K562 (cell line): ENCODE data around the gene UBXN11. TPM values are rescaled to one million over a fixed set of nuclear protein-coding genes. Genes with fewer than 3 reads are reported as not detected.

ENCODE experiments used
- ARNT ChIP-seq, 2 experiments: fragments of 450-650 bp; IDR thresholded peaks; 2 replicates each; pipeline ENCODE4 v1.6.1; 2016; ENCODE audit warnings: mild to moderate bottlenecking in 1 of 2
- BCLAF1 ChIP-seq, 2 experiments: fragments of 450-650 bp in 1 of 2; IDR thresholded peaks; 2 replicates each; pipeline ENCODE4 v1.6.1; 2011 to 2017; ENCODE audit warnings: low read depth in 2 of 2, antibody characterized with exemption in 1 of 2, borderline replicate concordance in 1 of 2, low read length in 1 of 2, mild to moderate bottlenecking in 1 of 2, mixed read lengths in 1 of 2; ENCODE audit not compliant: control insufficient read depth in 1 of 2
- BRD4 ChIP-seq: fragments of 200-600 bp; sonication (generic); IDR thresholded peaks from 2 replicates; pipeline ENCODE4 v1.6.1; 2017; ENCODE audit warnings: inconsistent platforms
- CBX8 ChIP-seq: fragments of 200-600 bp; sonication (generic); IDR thresholded peaks from 2 replicates; pipeline ENCODE4 v1.6.1; 2012; ENCODE audit warnings: borderline replicate concordance, mixed run types, low read depth, mild to moderate bottlenecking, moderate library complexity, mixed read lengths, low read length, control low read depth, inconsistent platforms; ENCODE audit not compliant: poor library complexity, severe bottlenecking; ENCODE audit errors: extremely low read depth
- CCAR2 ChIP-seq: fragments of 200-400 bp; formaldehyde crosslinking; IDR thresholded peaks from 2 replicates; pipeline ENCODE4 v1.6.1; 2017; ENCODE audit warnings: mild to moderate bottlenecking, low read depth, low read length
- DACH1 ChIP-seq: fragments of 450-650 bp; IDR thresholded peaks from 2 replicates; pipeline ENCODE4 v1.6.1; 2018; ENCODE audit not compliant: partially characterized antibody
- FIP1L1 ChIP-seq: fragments of 200-400 bp; formaldehyde crosslinking; IDR thresholded peaks from 2 replicates; pipeline ENCODE4 v1.6.1; 2018; ENCODE audit warnings: mild to moderate bottlenecking, low read depth, low read length; ENCODE audit not compliant: poor library complexity, severe bottlenecking
- GTF2F1 ChIP-seq: IDR thresholded peaks from 2 replicates; pipeline ENCODE4 v1.6.1; 2011; ENCODE audit warnings: low read depth, low read length, improper control_type of control experiment
- HDGF ChIP-seq: fragments of 450-650 bp; IDR thresholded peaks from 2 replicates; pipeline ENCODE4 v1.6.1; 2016
- HMGXB4 ChIP-seq: sonication (generic); formaldehyde crosslinking; IDR thresholded peaks from 2 replicates; pipeline ENCODE4 v1.8.1; 2023; ENCODE audit warnings: mild to moderate bottlenecking, missing genetic modification reagents
- ID3 ChIP-seq, 2 experiments: fragments of 250-450 bp in 1 of 2; fragments of 450-650 bp in 1 of 2; sonication (Bioruptor Pico) in 1 of 2; IDR thresholded peaks; 2 replicates each; pipeline versions ENCODE4 v1.6.1 to v1.8.0; 2016 to 2021; ENCODE audit warnings: mild to moderate bottlenecking in 2 of 2, moderate library complexity in 2 of 2, missing compliant biosample characterization in 1 of 2, missing genetic modification characterization in 1 of 2
- NFYB ChIP-seq: IDR thresholded peaks from 2 replicates; pipeline ENCODE4 v1.6.1; 2011; ENCODE audit warnings: mild to moderate bottlenecking, moderate library complexity; ENCODE audit not compliant: insufficient read length; ENCODE audit errors: extremely low read depth
- RBM34 ChIP-seq: fragments of 200-400 bp; formaldehyde crosslinking; IDR thresholded peaks from 2 replicates; pipeline ENCODE4 v1.6.1; 2018; ENCODE audit warnings: low read length, borderline replicate concordance; ENCODE audit not compliant: insufficient read depth
- SAFB2 ChIP-seq: fragments of 200-400 bp; formaldehyde crosslinking; IDR thresholded peaks from 2 replicates; pipeline ENCODE4 v1.6.1; 2018; ENCODE audit warnings: borderline replicate concordance, low read length, low read depth, moderate library complexity; ENCODE audit not compliant: severe bottlenecking
- SMAD1 ChIP-seq: fragments of 150-350 bp; IDR thresholded peaks from 2 replicates; pipeline ENCODE4 v1.6.1; 2014; ENCODE audit warnings: low read length, low read depth; ENCODE audit not compliant: partially characterized antibody
- SMC3 ChIP-seq: conservative IDR thresholded peaks from 2 replicates; pipeline ENCODE4 v1.6.1; 2011; ENCODE audit warnings: low read depth, low read length, improper control_type of control experiment; ENCODE audit not compliant: insufficient read depth
- ZNF133 ChIP-seq: fragments of 250-450 bp; sonication (Bioruptor Pico); IDR thresholded peaks from 2 replicates; pipeline ENCODE4 v1.4.0; 2020; ENCODE audit warnings: mild to moderate bottlenecking
- ZNF165 ChIP-seq: fragments of 250-450 bp; sonication (Bioruptor Pico); IDR thresholded peaks from 2 replicates; pipeline ENCODE4 v1.4.0; 2020; ENCODE audit warnings: borderline replicate concordance
- ZNF511 ChIP-seq: sonication (generic); formaldehyde crosslinking; IDR thresholded peaks from 2 replicates; pipeline ENCODE4 v1.8.0; 2022; ENCODE audit warnings: mild to moderate bottlenecking, missing genetic modification reagents
- ZNF695 ChIP-seq: fragments of 450-650 bp; formaldehyde crosslinking; IDR thresholded peaks from 2 replicates; pipeline ENCODE4 v1.4.0; 2020; ENCODE audit warnings: mild to moderate bottlenecking, moderate library complexity
- ZSCAN29 ChIP-seq: fragments of 450-650 bp; IDR thresholded peaks from 2 replicates; pipeline ENCODE4 v1.6.1; 2017
- polyA plus RNA-seq, 8 experiments: library from polyadenylated mRNA; depleted of rRNA in 4 of 8; stranded (reverse) in 5 of 8; unstranded in 3 of 8; fragments of >200 nt; fragmentation: Nextera tagmentation in 2 of 8; fragmentation: Illumina TruSeq in 1 of 8; extraction: Ambion mirVana in 2 of 8; extraction: Trizol in 1 of 8; gene quantifications; 2 replicates each; pipeline versions ENCODE4 v1.2.1 to v1.2.3, GENCODE V29; 2011 to 2014; ENCODE audit warnings: inconsistent platforms in 1 of 8, missing spikeins in 1 of 8
- total RNA-seq, 7 experiments: library from RNA; depleted of rRNA in 6 of 7; stranded (reverse); fragments of >200 nt in 6 of 7; fragmentation: Illumina TruSeq in 2 of 7; extraction: Trizol in 2 of 7; gene quantifications; 2 replicates each; pipeline versions ENCODE4 v1.2.1 to v1.2.3, GENCODE V29; 2011 to 2021; ENCODE audit warnings: low replicate concordance in 1 of 7

Gene UBXN11
- total and polyA plus RNA-seq, 9 of the 15 experiments (the other 6 are each of a cell fraction or from before 2014, with no cell fraction given): 0.48 to 34.3 (median 11.3) TPM

- TF ChIP-seq BCLAF1 (IDR thresholded peaks at IDR 0.05; ENCODE audit: borderline replicate concordance in 1 of 2, control insufficient read depth in 1 of 2, low read depth in 2 of 2, low read length in 1 of 2): no peak
- no peak; the same call in none of the 2 replicates for TF ChIP-seq HDGF
- TF ChIP-seq RBM34: no peak
- no peak for TF ChIP-seq SMAD1
- TF ChIP-seq FIP1L1: no peak
- TF ChIP-seq CBX8: no peak
- TF ChIP-seq BRD4: no peak
- no peak for TF ChIP-seq ID3 (CRISPR knock-in tag; IDR thresholded peaks at IDR 0.05)
- TF ChIP-seq ID3 (tag; IDR thresholded peaks at IDR 0.05): peak; percentile 89
- TF ChIP-seq ZNF511 (CRISPR knock-in tag): peak; percentile 70; the same call in 1 of the 2 replicates
- peak; percentile 89 for TF ChIP-seq SMC3
- TF ChIP-seq ZNF165 (CRISPR knock-in tag): no peak
- TF ChIP-seq DACH1: no peak
- no peak for TF ChIP-seq ZNF133 (CRISPR knock-in tag)
- no peak for TF ChIP-seq CCAR2
- TF ChIP-seq NFYB: no peak
- no peak; the same call in 1 of the 2 replicates for TF ChIP-seq HMGXB4 (CRISPR knock-in tag)
- no peak; the same call in none of the 2 replicates for TF ChIP-seq ZSCAN29
- no peak for TF ChIP-seq ZNF695 (CRISPR knock-in tag)
- peak; percentile 75 to 95; a peak in 3 of 4 replicates for TF ChIP-seq ARNT (IDR thresholded peaks at IDR 0.05)
- TF ChIP-seq SAFB2: no peak
- no peak for TF ChIP-seq GTF2F1
These were observed 21.7 kb downstream of the UBXN11 start (continued) for GRCh38 chr1:26284597-26285347.
